ENCODE measurements around the gene MARS1. TPM values are rescaled to one million over a fixed set of nuclear protein-coding genes. Genes with fewer than 3 reads are reported as not detected.
A peak's percentile ranks its signal among the peaks of the same experiment; 100 is the strongest.
"Not testable (repeated sequence)": the region's sequence is repeated elsewhere in the genome, so short reads cannot be mapped to it uniquely, and the experiment has no call there.

The MARS1 gene
- total RNA-seq = 290 and 318 TPM in 2 replicates
- long read RNA-seq, transcript MARS-201 (21 exons, 2,905 nt) = major isoform, 1,010 of 1,594 reads
- long read RNA-seq, partial matches to known transcripts = 220 of 1,594 reads
- long read RNA-seq, other reads (novel, unspliced or antisense) = 364 of 1,594 reads

DNA sequence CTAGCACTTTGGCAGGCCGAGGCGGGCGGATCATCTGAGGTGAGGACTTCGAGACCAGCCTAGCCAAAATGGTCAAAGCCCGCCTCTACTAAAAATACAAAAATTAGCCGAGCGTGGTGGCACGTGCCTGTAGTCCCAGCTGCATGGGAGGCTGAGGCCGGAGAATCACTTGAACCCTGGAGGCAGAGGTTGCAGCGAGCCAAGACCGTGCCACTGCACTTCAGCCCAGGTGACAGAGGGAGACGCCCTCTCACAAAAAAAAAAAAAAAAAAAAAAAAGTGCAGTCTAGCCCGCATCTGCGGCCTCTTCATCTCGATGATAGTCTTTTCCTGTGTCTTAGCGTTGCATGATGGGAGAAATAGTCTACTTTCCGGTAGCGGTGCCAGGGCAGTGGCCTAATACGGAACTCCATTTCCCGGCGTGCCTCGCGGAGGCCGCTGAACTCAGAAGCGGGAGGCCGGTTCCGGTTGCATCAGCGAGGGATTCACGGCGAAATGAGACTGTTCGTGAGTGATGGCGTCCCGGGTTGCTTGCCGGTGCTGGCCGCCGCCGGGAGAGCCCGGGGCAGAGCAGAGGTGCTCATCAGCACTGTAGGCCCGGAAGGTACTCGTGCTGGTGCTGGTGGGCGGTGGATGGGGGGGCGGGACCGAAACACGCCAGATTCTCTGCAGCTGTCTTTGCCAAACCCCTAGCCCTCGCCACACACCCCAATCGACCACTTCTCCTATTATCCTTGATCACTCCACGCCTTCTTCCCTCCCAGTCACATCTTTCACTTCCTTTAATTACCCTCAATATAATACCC lies at the start of gene MARS1:
Gene MARS1, plus strand, starts transcription at position 472 of the 805 bp plus-strand sequence. Its CDS starts 23 bp downstream, at position 495.
- H3K36me3 Mint-ChIP-seq (ENCODE audit: insufficient read depth) = peaks cover 17% of the 10 kb centered on the region
- peaks cover 12% of the 10 kb centered on the region for H3K4me1 Mint-ChIP-seq (ENCODE audit: low read depth)
- H3K4me3 Mint-ChIP-seq (ENCODE audit: low read depth) = peak within 1 kb of the TSS; percentile 97
- H3K27me3 Mint-ChIP-seq = peaks cover 6% of the 10 kb centered on the region
- H3K9me3 Mint-ChIP-seq (ENCODE audit: low read depth) = peaks cover under 1% of the 10 kb centered on the region
- DNase-seq (ENCODE audit: low spot score, unreplicated experiment) = peak; percentile 72
- TF ChIP-seq, protein P1, sequence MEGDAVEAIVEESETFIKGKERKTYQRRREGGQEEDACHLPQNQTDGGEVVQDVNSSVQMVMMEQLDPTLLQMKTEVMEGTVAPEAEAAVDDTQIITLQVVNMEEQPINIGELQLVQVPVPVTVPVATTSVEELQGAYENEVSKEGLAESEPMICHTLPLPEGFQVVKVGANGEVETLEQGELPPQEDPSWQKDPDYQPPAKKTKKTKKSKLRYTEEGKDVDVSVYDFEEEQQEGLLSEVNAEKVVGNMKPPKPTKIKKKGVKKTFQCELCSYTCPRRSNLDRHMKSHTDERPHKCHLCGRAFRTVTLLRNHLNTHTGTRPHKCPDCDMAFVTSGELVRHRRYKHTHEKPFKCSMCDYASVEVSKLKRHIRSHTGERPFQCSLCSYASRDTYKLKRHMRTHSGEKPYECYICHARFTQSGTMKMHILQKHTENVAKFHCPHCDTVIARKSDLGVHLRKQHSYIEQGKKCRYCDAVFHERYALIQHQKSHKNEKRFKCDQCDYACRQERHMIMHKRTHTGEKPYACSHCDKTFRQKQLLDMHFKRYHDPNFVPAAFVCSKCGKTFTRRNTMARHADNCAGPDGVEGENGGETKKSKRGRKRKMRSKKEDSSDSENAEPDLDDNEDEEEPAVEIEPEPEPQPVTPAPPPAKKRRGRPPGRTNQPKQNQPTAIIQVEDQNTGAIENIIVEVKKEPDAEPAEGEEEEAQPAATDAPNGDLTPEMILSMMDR (IDR thresholded peaks at IDR 0.05; ENCODE audit: unreplicated experiment) = no peak
- H3K27ac Mint-ChIP-seq = peak within 1 kb of the TSS; percentile 95

DNA sequence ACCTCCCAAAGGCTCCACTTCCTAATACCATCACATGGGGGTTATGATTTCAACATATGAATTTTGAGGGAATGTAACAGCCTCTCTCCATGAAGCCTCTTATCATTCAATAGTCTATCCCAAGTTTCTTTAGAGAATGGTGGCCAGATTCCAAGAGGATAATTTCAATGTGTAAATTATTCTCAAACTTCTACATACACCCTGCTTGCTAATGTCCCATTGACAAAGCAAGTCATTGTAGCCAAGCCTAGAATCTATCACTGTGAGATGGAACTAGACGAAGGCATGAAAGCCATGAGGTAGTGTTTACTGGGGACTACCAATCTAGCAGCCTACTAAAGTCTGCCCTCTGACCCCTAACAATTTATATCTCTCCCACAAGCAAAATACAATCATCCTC lies 49.5 kb upstream of the MARS1 start:
- H3K4me3 Mint-ChIP-seq (ENCODE audit: low read depth) = no peak overlapping the region
- no peak overlapping the region for H3K27ac Mint-ChIP-seq
- TF ChIP-seq, protein P1 (IDR thresholded peaks at IDR 0.05; ENCODE audit: unreplicated experiment) = no peak
- H3K4me1 Mint-ChIP-seq (ENCODE audit: low read depth) = peaks cover 8% of the 10 kb centered on the region
- H3K27me3 Mint-ChIP-seq = peaks cover 3% of the 10 kb centered on the region
- no peaks in the 10 kb centered on the region for H3K9me3 Mint-ChIP-seq (ENCODE audit: low read depth)
- no peak for DNase-seq (ENCODE audit: low spot score, unreplicated experiment)
- no peaks in the 10 kb centered on the region for H3K36me3 Mint-ChIP-seq (ENCODE audit: insufficient read depth)

DNA sequence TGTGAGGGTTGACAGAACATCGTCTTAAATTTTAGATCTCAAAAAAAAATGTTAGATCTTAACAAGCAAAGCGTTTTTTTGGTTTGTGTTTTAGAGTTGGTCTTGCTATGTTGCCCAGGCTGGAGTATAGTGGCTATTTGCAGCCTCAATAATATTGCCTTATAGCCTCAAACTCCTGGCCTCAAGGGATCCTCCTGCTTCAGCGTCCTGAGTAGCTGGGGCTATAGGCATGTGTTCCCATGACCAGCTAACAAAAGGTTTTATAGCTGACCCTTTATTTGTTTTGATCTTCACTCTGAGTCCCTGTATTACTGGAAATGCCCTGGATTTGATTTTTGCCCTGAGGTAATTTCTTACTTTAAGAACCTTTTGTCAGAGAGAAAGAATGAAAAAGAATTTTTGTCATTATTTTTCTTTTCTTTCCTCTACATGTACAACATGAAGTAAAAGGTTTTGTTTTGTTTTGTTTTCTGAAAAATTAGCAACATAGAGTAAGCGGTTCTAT lies 48.1 kb upstream of the MARS1 start:
- no peak overlapping the region for H3K4me3 Mint-ChIP-seq (ENCODE audit: low read depth)
- H3K9me3 Mint-ChIP-seq (ENCODE audit: low read depth) = no peaks in the 10 kb centered on the region
- no peaks in the 10 kb centered on the region for H3K36me3 Mint-ChIP-seq (ENCODE audit: insufficient read depth)
- peaks cover 4% of the 10 kb centered on the region for H3K4me1 Mint-ChIP-seq (ENCODE audit: low read depth)
- TF ChIP-seq, protein P1 (IDR thresholded peaks at IDR 0.05; ENCODE audit: unreplicated experiment) = no peak
- peaks cover 3% of the 10 kb centered on the region for H3K27me3 Mint-ChIP-seq
- DNase-seq (ENCODE audit: low spot score, unreplicated experiment) = no peak
- H3K27ac Mint-ChIP-seq = no peak overlapping the region

DNA sequence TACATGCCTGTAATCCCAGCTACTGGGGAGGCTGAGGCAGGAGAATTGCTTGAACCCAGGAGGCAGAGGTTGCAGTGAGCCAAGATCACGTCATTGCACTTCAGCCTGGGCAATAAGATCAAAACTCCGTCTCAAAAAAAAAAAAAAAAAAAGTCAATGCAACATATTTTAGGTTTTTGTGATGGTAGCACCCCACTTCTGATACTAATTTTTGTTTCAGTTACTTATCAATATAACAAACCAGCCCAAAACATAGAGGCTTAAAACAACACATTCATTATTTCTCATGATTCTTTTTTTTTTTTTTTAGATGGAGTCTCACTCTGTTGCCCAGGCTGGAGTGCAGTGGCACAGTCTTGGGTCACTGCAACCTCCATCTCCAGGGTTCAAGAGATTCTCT lies 46.5 kb upstream of the MARS1 start:
- H3K36me3 Mint-ChIP-seq (ENCODE audit: insufficient read depth); H3K27ac Mint-ChIP-seq; DNase-seq (ENCODE audit: low spot score, unreplicated experiment); H3K4me3 Mint-ChIP-seq (ENCODE audit: low read depth); H3K27me3 Mint-ChIP-seq; H3K4me1 Mint-ChIP-seq (ENCODE audit: low read depth); H3K9me3 Mint-ChIP-seq (ENCODE audit: low read depth): not testable (repeated sequence)

DNA sequence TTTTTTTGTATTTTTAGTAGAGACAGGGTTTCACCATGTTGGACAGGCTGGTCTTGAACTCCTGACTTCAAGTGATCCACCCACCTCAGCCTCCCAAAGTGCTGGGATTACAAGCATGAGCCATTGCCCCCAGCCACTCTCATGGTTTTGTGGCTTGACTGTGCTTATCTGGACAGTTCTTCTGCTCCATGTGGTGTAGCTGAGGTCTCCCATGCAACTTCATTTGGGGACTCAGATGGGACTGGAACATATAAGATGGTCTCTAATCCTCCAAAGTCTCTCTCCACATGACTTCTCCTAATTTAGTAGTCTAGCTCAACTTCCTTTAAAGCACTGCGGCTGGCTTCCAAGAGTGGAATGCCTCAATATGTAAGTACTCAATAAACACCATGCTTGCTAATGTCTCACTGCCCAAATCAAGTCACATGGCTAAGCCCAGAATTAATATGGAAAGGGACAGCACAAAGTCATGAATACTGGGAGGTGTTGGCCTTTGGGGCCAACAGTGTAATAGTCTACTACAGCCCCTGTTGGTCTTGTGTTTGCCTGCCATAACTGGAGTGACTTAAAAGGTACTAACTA lies 45.9 kb upstream of the MARS1 start:
- TF ChIP-seq, protein P1 (IDR thresholded peaks at IDR 0.05; ENCODE audit: unreplicated experiment) = no peak
- no peak for DNase-seq (ENCODE audit: low spot score, unreplicated experiment)
- Mint-ChIP-seq H3K27ac (no peak overlapping the region), H3K9me3 (ENCODE audit: low read depth) (no peaks in the 10 kb centered on the region), H3K36me3 (ENCODE audit: insufficient read depth) (no peaks in the 10 kb centered on the region), H3K27me3 (no peaks in the 10 kb centered on the region), H3K4me3 (ENCODE audit: low read depth) (no peak overlapping the region), H3K4me1 (ENCODE audit: low read depth) (peaks cover 1% of the 10 kb centered on the region)

DNA sequence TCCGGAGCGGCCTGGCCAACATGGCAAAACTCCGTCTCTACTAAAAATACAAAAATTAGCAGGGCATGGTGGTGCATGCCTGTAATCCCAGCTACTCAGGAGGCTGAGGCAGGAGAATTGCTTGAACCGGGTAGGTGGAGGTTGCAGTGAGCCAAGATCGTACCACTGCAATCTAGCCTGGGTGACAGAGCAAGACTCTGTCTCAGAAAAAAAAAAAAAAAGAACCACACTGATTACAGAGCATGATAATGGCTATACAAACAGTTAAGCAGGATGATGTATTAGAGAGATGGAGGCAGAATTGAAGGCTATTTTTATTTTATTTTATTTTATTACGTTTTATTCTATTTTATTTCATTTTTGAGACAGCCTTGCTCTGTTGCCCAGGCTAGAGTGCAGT lies 43.5 kb upstream of the MARS1 start:
- H3K9me3 Mint-ChIP-seq (ENCODE audit: low read depth); H3K4me3 Mint-ChIP-seq (ENCODE audit: low read depth); H3K4me1 Mint-ChIP-seq (ENCODE audit: low read depth); H3K36me3 Mint-ChIP-seq (ENCODE audit: insufficient read depth); DNase-seq (ENCODE audit: low spot score, unreplicated experiment); H3K27ac Mint-ChIP-seq; H3K27me3 Mint-ChIP-seq: not testable (repeated sequence)
